ENCODE results near the gene DVL2.

Gene DVL2

DNA sequence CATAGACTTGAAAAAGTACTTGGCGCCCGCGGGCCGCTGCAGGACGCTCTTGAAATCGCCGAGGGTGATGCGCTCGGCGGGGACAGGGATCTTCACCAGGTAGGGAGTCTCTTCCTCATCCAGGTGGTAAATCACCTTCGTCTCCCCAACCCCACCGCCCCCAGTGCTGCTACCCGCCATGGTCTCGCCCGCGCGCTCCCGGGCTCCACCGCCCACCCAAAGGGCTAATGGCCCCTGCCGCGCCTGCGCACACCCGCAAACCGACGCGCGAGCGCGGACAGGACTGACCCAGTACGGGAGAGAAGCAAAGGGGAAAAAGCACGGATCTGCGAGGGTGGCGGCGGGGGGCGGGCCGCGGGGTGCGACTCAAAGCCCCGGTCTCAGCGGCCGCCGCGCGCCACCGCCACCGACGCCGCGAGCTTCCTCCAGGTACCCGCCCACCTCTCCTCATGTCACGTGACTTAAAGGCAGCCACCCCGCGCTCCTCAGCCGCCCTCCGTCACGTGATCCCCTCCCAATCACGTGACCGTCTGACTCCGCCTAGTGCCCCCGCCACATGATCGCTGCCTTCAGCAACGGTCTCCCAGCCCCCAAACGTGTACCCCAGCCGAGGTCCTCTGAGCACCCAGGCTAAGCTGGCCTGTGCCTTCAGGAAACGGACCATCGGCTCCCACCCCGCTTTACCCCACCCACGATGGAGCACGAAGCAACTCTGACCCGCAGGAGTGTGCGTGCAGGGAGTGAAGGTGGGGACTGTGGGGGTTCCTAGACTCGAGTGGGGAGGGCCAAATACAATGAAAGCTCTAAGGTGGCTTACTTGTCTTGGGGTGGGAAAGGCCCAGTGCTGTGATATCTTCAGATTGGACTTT, at the start of gene DVL2:
DVL2 (minus strand) TSS at position 435 of the 869 bp plus-strand sequence; CDS start at position 180, 255 bp downstream.
- DNase-seq (ENCODE audit: low read depth in 3 of 3, low spot score in 1 of 3) = peak; percentile 87 to 89 (median 87)

GRCh38 chr17:7283471-7284216, 49.3 kb upstream of the DVL2 start:
- no peak for DNase-seq (ENCODE audit: low read depth in 3 of 3, low spot score in 1 of 3)

- DNase-seq (ENCODE audit: low read depth in 3 of 3, low spot score in 1 of 3) = no peak
Measured at GRCh38 chr17:7282752-7283321, 48.5 kb upstream of the DVL2 start.

DNA sequence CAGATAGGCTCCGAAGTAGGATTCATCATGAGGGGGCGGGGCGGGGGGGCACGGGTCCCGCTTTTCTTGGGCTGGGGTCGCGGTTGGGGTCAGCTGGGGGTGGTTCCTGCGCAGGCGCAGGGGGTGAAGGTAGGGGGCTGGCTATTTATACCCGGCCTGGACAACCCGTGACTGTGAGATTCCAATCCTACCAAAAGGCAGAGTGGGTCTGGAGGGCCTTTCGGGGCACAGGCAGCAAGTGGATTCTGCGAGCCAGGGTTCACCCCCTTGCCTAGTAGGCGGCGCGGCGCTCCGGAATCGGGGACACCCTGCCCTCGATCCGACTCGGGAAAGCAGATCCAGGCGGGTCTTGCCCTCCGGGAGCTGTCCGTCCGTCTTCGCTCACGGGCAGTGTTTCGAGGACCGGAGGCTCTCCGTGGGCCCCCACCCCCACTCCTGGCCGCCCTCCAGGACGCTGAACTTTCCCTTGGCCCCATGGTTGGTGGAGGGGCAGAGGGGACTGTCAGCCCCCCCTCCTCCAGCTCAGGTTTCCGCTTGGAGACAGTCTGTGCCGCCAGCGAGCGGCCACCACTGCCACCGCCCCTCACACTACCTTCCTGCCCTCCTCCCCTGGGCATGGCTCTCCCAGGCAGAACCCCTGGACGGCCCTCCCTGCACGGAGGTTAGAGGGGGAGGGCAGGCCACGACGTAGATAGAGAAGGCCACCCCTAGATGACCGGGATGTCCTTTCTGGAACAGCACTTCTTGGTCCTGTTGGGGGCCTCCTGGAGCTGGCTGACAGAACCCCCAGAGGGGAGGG, 47.8 kb upstream of the DVL2 start:
- no peak for DNase-seq (ENCODE audit: low read depth in 3 of 3, low spot score in 1 of 3)

DNA sequence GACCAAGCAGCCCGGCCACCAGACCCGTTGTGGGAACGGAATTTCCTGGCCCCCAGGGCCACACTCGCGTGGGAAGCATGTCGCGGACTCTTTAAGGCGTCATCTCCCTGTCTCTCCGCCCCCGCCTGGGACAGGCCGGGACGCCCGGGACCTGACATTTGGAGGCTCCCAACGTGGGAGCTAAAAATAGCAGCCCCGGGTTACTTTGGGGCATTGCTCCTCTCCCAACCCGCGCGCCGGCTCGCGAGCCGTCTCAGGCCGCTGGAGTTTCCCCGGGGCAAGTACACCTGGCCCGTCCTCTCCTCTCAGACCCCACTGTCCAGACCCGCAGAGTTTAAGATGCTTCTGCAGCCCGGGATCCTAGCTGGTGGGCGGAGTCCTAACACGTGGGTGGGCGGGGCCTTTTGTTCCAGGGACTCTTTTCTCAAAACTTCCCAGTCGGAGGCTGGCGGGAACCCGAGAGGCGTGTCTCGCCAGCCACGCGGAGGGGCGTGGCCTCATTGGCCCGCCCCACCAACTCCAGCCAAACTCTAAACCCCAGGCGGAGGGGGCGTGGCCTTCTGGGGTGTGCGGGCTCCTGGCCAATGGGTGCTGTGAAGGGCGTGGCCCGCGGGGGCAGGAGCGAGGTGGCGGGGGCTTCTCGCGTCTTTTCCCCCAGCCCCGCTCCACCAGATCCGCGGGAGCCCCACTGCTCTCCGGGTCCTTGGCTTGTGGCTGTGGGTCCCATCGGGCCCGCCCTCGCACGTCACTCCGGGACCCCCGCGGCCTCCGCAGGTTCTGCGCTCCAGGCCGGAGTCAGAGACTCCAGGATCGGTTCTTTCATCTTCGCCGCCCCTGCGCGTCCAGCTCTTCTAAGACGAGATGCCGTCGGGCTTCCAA, 47.0 kb upstream of the DVL2 start, which contains the start of gene SLC2A4:
SLC2A4 (plus strand) TSS at position 645 of the 879 bp plus-strand sequence; CDS start at position 862, 217 bp downstream.
- DNase-seq (ENCODE audit: low read depth in 3 of 3, low spot score in 1 of 3) = peak; percentile 46 to 87 (median 64)

DNA sequence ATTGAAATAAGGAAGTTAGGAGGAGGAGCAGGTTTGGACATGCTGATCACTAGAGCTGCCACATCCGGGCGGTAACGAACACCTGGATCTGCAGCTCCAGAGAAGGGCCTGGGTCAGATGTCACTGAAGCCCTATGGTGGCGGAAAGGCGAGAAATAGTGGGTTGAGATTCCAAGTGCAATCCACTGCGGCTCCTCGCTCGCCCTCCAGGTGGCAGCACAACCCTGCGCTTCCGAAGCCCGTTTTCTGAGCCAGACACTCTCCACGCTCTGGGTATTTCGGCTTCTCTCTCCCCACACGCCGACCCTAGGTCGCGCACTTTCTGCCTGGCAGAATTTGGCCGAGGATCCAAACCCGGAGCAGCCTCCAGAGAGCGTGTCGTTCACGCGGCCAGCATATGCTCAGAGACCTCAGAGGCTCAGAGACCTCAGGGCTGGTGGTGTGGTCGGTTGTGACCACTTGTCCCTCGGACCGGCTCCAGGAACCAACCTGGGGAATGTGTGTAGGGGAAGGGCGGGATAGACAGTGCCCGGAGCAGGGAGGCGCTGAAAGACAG, 46.3 kb upstream of the DVL2 start:
- peak; percentile 64 to 80 (median 76) for DNase-seq (ENCODE audit: low read depth in 3 of 3, low spot score in 1 of 3)

- no peak for DNase-seq (ENCODE audit: low read depth in 3 of 3, low spot score in 1 of 3)
Measured at GRCh38 chr17:7279448-7279847, 45.1 kb upstream of the DVL2 start.

- no peak for DNase-seq (ENCODE audit: low read depth in 3 of 3, low spot score in 1 of 3)
Measured at GRCh38 chr17:7266784-7267183, 32.5 kb upstream of the DVL2 start.

GRCh38 chr17:7263801-7264078, 29.4 kb upstream of the DVL2 start:
- DNase-seq (ENCODE audit: low read depth in 3 of 3, low spot score in 1 of 3) = no peak

DNA sequence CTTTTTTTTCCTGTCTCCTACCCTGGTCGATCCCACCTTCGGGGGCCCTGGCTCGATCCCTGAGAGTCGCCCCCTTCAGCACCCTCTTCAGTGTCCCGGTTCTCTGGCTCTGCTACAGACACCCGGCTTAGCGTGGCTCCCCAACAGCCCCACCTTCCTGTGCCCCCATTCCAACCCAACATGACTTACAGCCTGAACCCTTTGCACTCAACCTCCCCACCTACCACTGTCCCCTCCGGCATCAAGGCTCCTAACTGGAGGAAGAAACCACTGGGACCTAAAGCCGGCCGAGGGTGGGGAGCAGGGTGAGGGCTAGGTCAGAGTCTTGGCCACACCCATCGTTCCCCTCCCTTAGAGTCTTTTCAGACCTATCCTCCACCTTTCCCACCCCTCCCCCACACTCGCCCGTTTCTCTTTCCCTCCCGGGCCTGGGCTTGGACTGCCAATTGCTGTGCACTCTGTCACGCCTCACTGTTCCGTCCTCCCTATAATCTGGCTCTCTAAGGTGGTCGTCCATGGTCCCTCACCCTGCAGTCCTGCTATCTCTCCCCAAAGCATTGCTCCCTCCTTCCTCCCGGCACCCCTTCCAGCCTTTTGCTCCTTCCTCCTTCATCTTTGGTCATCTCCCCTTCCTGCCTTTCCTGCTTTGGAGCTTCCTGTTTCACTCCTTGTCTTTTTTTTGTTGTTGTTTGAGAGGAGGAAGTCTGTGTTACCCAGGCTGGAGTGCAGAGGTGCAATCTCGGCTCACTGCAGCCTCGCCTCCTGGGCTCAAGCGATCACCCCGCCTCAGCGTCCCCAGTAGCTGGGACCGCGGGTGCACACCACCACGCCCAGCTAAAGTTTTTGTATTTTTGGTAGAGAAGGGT, 28.9 kb upstream of the DVL2 start:
- no peak for DNase-seq (ENCODE audit: low read depth in 3 of 3, low spot score in 1 of 3)

DNA sequence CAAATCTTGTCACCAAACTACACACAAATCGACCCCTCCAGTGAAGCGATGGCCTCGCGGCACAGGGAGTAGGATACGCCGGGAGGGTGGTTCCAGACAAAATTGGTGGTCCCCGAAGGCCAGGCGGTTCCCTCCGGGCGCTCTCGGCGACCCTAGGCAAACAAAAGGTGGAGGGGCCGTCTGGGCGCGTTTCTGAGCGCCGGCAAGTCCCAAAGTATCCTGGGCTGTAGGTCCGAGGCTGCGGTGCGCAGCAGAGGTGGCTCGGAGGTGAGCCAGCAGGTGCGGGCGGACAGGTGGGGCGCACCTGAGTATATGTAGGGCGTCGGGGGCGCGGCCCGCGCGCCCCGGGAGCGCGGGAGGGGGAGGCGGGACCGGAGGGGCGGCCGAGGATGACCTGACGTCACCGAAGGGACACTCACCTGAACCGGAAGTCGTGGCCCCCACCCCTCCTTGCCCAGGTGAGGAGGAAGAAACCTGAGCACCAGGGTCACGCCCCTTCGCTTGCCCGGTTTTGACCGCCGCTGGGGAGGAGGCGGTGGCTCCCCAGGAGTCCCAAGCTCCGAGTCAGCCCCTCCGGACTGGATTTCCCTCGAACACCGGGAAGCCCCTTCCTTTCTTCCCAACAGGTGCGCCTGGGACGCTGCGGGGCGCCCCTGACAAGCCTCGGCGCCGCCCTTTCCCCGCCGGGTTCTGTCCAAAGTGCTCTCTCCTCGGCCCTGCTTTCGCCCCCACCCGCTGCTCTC, 28.0 kb upstream of the DVL2 start, which contains the start of gene CLDN7:
CLDN7 (minus strand) TSS at position 287 of the 743 bp plus-strand sequence. CDS start 435 bp downstream, outside the sequence.
- no peak for DNase-seq (ENCODE audit: low read depth in 3 of 3, low spot score in 1 of 3)

DNA sequence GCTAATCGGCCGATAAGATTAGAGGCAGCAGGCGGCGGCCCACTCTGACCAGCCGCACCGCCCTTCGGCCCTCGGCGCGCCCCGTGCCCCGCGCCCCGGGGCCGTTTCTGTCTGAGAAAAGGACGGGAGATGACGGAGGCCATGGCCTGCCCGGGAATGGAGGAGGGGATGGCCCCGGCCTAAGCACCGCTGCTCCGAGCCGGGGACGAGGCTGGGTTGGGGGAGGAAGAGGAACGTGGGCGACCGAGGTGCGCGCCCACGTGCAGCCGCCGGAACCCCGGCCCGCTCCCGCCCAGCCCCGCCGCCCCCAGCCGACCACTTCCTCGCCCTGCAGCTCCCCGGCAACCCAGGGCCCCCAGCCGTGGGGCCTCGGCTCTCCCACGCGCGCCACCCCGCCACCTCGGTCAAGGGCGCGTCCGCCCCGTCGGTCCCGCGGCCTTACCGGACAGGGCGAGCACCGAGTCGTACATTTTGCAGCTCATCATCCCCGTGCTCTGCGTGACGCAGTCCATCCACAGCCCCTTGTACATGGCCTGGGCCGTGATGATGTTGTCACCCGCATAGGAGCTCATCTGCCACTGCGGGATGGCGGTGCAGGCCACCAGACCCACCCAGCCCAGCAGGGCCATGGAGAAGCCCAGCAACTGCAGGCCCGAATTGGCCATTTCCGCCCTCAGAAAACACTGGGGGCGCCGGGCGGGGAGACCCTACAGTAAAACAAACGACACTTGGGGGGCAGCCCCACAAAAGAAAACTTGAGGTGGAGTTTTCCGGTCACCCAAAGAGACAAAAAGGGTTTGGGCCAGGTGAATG, 27.3 kb upstream of the DVL2 start:
- DNase-seq (ENCODE audit: low read depth in 3 of 3, low spot score in 1 of 3) = no peak

DNA sequence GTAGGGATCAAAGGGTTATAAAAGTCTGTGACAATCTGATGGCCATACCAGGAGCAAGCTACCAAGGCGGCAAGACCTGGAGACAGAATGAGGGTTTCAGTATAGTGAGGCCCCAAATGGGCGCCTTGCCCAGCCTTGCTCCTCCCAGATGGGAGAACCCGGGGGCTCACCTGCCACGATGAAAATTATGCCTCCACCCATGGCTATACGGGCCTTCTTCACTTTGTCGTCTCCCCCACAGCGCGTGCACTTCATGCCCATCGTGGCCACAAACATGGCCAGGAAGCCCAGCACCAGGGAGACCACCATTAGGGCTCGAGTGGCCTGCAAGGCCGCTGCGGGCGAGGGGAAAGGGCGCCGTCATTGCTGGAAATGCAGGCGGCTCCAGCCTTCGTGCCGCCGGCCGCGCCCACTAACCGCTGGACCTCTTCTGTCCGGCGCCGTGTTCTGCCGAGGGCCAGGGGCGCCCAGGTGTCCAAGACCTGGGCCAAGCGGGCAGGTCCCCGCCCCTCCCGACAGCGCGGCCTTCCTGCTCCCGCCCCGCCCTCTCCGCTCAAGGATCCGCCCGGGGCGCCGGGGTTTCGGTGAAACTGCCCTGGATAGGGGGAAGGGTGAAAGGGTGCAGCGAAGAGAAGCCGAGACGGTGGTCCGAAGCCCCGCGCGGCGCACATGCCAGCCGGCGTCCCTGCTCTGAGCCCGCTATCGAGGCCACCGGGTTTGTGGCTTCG, 26.5 kb upstream of the DVL2 start:
- no peak for DNase-seq (ENCODE audit: low read depth in 3 of 3, low spot score in 1 of 3)

GRCh38 chr17:7260151-7260550, 25.8 kb upstream of the DVL2 start:
- DNase-seq (ENCODE audit: low read depth in 3 of 3, low spot score in 1 of 3) = no peak

DNA sequence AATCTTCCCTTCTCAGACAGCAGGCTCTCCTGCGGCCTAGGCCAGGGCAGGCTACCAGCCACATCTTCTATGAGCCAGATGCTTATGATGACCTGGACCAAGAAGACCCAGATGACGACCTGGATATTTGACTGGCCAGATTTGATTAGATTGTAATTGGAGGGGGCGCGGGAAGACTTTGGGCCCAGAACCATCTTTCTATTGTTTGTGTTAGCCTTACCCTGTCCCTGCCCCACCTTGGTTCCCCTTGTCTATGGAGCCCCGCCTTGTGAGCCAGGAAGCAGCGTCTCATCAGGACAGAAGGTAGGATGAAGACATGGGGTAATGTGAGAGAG, 25.2 kb upstream of the DVL2 start:
- no peak for DNase-seq (ENCODE audit: low read depth in 3 of 3, low spot score in 1 of 3)

- DNase-seq (ENCODE audit: low read depth in 3 of 3, low spot score in 1 of 3) = no peak
Measured at GRCh38 chr17:7258731-7259554, 24.6 kb upstream of the DVL2 start.

Measured in stimulated activated CD4-positive, alpha-beta T cell treated with anti-CD3 and anti-CD28 coated beads, TNF-alpha, amount 100 ng/mL, for 1 hour (primary cell).